Lung (tissue), 12 donors: Measurements from ENCODE around the gene SPC24. TPM values are rescaled to one million over a fixed set of nuclear protein-coding genes. Genes with fewer than 3 reads are reported as not detected.

Experiments used
- ATAC-seq: fragments of 200-7000 bp; cut with Tn5 transposase; one replicate; pipeline ENCODE4 v1.9.1; 2020; ENCODE audit warnings: moderate number of reproducible peaks; ENCODE audit not compliant: insufficient read depth, low FRiP score
- DNase-seq, 3 donors: peaks; one replicate each; pipeline ENCODE4 v3.0.0-alpha.2; 2013 to 2017
- H3K27ac ChIP-seq, 2 donors: one replicate each; pipeline ENCODE4 v1.5.1; 2013; ENCODE audit warnings: mild to moderate bottlenecking in 2 of 2, moderate library complexity in 2 of 2, control low read depth in 1 of 2, inconsistent platforms in 1 of 2, low read depth in 1 of 2, low read length in 1 of 2
- H3K27me3 ChIP-seq, 3 donors: one replicate each; pipeline ENCODE4 v1.5.1; 2013; ENCODE audit warnings: low read length in 2 of 3; ENCODE audit not compliant: control insufficient read depth in 3 of 3, insufficient read depth in 3 of 3
- H3K36me3 ChIP-seq, 4 donors: one replicate each; pipeline ENCODE4 v1.5.1; 2013; ENCODE audit warnings: low read length in 4 of 4, mild to moderate bottlenecking in 1 of 4, moderate library complexity in 1 of 4; ENCODE audit not compliant: control insufficient read depth in 4 of 4, insufficient read depth in 4 of 4
- H3K4me1 ChIP-seq, 5 donors: one replicate each; pipeline ENCODE4 v1.5.1; 2013; ENCODE audit warnings: low read length in 5 of 5, mild to moderate bottlenecking in 2 of 5, moderate library complexity in 1 of 5; ENCODE audit not compliant: control insufficient read depth in 5 of 5, insufficient read depth in 5 of 5
- H3K4me3 ChIP-seq: one replicate; pipeline ENCODE4 v1.5.1; 2013; ENCODE audit warnings: mild to moderate bottlenecking, control low read depth, moderate library complexity
- H3K9ac ChIP-seq, 2 donors: one replicate each; pipeline ENCODE4 v1.5.1; 2013; ENCODE audit warnings: low read length in 2 of 2, control low read depth in 1 of 2; ENCODE audit not compliant: insufficient read depth in 1 of 2
- H3K9me3 ChIP-seq, 4 donors: one replicate each; pipeline ENCODE4 v1.5.1; 2013; ENCODE audit warnings: low read length in 3 of 4, mild to moderate bottlenecking in 1 of 4, moderate library complexity in 1 of 4; ENCODE audit not compliant: control insufficient read depth in 4 of 4, insufficient read depth in 3 of 4
- WGBS, 2 donors: extraction: QIAGEN DNeasy Blood & Tissue Kit; methylation state at CpG; one replicate each; pipeline ENCODE4 v1.1.7; 2013; 5-methylcytosine and 5-hydroxymethylcytosine counted together
- polyA plus RNA-seq, 2 donors: library from polyadenylated mRNA; stranded (reverse); fragments of 200-250 nt; gene quantifications; one replicate each; pipeline ENCODE4 v1.2.1, GENCODE V29; 2013
- total RNA-seq, 2 donors: library from RNA; depleted of rRNA in 1 of 2; stranded (reverse); fragments of >200 nt in 1 of 2; gene quantifications; one replicate each; pipeline ENCODE4 v1.2.1, GENCODE V29; 2014 to 2021
- TF ChIP-seq, protein P1 (sequence below): IDR thresholded peaks from 2 replicates; pipeline ENCODE4 v1.5.1; 2012; ENCODE audit warnings: mild to moderate bottlenecking; ENCODE audit errors: control extremely low read depth, extremely low read depth
- donor health status: control.
- donor health status: control.
- donor health status: Bipolar disorder and iron deficiency.
- donor health status: healthy.
- donor health status: DM: yes; HTN: yes; CAD: no.

The SPC24 gene
- total and polyA plus RNA-seq, 4 donors = 1.3 to 6.5 (median 3.9) TPM

DNA sequence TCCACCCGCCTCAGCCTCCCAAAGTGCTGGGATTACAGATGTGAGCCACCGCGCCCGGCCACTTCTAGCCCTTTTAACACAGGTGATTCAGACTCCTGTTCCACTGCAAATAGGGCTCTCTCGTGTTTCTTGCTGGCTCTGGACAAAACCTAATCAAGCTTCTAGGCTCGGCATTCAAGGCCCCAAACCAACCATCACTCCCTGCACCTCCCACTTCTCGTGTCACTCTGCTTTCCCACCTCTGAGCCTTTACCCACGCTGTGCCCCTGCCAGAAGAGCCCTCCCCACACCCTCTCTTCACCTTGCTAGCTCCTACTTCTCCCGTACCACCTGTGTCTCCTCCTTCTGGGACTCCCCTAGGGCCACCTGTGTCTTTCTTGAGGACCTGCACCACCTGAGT is 22.0 kb upstream of the SPC24 start:
- Histone ChIP-seq H3K9me3 (no peaks in the 10 kb centered on the region), H3K4me1 (peaks cover 0 to 9% (median 0%) of the 10 kb centered on the region in 5 donors), H3K27ac (no peak overlapping the region), H3K36me3 (peaks cover 11 to 57% (median 50%) of the 10 kb centered on the region in 4 donors), H3K4me3 (no peak overlapping the region), H3K27me3 (no peaks in the 10 kb centered on the region), H3K9ac (no peak overlapping the region)
- DNase-seq (no peak), ATAC-seq (no peak)
- 92 to 96% methylated on average over 9 of the region's 9 CpGs for WGBS, 2 donors
- TF ChIP-seq, protein P1, sequence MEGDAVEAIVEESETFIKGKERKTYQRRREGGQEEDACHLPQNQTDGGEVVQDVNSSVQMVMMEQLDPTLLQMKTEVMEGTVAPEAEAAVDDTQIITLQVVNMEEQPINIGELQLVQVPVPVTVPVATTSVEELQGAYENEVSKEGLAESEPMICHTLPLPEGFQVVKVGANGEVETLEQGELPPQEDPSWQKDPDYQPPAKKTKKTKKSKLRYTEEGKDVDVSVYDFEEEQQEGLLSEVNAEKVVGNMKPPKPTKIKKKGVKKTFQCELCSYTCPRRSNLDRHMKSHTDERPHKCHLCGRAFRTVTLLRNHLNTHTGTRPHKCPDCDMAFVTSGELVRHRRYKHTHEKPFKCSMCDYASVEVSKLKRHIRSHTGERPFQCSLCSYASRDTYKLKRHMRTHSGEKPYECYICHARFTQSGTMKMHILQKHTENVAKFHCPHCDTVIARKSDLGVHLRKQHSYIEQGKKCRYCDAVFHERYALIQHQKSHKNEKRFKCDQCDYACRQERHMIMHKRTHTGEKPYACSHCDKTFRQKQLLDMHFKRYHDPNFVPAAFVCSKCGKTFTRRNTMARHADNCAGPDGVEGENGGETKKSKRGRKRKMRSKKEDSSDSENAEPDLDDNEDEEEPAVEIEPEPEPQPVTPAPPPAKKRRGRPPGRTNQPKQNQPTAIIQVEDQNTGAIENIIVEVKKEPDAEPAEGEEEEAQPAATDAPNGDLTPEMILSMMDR = no peak

DNA sequence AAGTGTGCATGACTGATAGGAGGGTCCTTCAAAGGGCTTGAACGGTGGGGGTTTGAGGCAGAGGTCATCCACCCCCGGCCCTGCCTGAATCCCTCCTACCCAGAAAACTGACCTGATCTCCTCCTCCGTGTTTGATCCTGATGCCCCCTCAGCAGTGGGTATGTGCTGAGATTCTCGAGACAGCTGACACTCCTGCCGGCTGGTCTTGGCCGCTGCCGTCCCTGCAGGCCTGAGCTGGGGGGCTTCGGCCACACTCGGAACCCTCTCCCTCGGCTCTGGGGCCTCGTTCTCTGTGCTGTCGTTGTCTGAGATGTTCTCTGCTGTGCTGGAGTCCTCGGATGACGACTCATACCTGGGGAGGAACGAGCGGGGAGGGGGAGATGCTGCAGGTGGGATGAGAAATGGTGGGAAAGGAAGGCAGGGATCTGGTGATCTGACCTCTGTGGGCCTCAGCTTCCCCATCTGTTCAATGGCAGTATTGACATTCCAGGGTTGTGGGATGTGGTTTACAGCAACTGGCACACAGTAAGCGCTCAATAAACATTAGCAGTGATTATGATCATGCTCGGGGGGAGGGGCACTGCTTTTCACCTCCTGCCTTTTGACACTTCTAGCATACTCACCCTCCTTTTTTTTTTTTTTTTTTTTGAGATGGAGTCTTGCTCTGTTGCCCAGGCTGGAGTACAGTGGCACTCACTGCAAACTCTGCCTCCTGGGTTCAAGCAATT is 21.0 kb upstream of the SPC24 start:
- Histone ChIP-seq H3K27me3 (no peaks in the 10 kb centered on the region), H3K4me1 (peaks cover 0 to 9% (median 0%) of the 10 kb centered on the region in 5 donors), H3K27ac (no peak overlapping the region), H3K4me3 (no peak overlapping the region), H3K36me3 (peaks cover 11 to 62% (median 54%) of the 10 kb centered on the region in 4 donors), H3K9me3 (no peaks in the 10 kb centered on the region), H3K9ac (no peak overlapping the region)
- TF ChIP-seq, protein P1 = no peak
- DNase-seq (no peak), ATAC-seq (no peak)
- WGBS, 2 donors = 95 to 96% methylated on average over 18 of the region's 18 CpGs

DNA sequence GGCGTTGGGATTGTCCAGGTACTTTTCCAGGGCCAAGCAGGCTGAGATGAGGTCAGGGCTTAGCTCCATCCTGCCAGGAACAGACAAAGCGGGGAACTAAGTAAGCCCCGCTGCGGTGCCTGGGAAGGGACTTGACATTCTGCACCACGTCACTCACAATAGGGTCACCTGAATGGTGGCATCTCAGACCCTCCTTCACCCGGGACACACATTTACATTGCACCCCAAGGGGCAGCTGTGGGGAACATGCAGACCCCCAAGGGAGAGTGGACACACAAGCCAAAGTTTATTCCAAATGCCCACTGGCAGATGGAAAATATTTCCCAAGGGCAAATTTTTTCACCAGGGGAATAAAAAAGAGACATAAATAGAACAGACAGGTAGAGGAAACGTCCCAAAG is 20.3 kb upstream of the SPC24 start:
- no peaks in the 10 kb centered on the region for H3K27me3 ChIP-seq
- peaks cover 11 to 60% (median 55%) of the 10 kb centered on the region in 4 donors for H3K36me3 ChIP-seq
- WGBS, 2 donors = 93 to 96% methylated on average over 7 of the region's 7 CpGs
- no peak for DNase-seq
- peaks cover 0 to 6% (median 0%) of the 10 kb centered on the region in 5 donors for H3K4me1 ChIP-seq
- H3K27ac ChIP-seq = no peak overlapping the region
- H3K4me3 ChIP-seq = no peak overlapping the region
- no peak overlapping the region for H3K9ac ChIP-seq
- TF ChIP-seq, protein P1 = no peak
- H3K9me3 ChIP-seq = no peaks in the 10 kb centered on the region
- ATAC-seq = no peak
